Measurements from ENCODE around the gene TMEM38B. TPM values are rescaled to one million over a fixed set of nuclear protein-coding genes. Genes with fewer than 3 reads are reported as not detected.

The TMEM38B gene
- total RNA-seq, 1 donor, result 17.7 TPM

- no peak overlapping the region for H3K4me3 ChIP-seq (ENCODE audit: low read depth, low read length)
- no peak for DNase-seq (ENCODE audit: low read depth)
- no peak for TF ChIP-seq CTCF (IDR thresholded peaks at IDR 0.05; ENCODE audit: insufficient read depth, low read length)
Observed at GRCh38 chr9:105672711-105673234, 21.6 kb upstream of the TMEM38B start.

GRCh38 chr9:105673850-105674387 is 20.4 kb upstream of the TMEM38B start:
- DNase-seq (ENCODE audit: low read depth), result no peak
- no peak overlapping the region for H3K4me3 ChIP-seq (ENCODE audit: low read depth, low read length)
- TF ChIP-seq CTCF (IDR thresholded peaks at IDR 0.05; ENCODE audit: insufficient read depth, low read length), result no peak

- TF ChIP-seq CTCF (IDR thresholded peaks at IDR 0.05; ENCODE audit: insufficient read depth, low read length), result no peak
- DNase-seq (ENCODE audit: low read depth), result no peak
Observed at GRCh38 chr9:105676351-105676923, 17.9 kb upstream of the TMEM38B start.

GRCh38 chr9:105678163-105678562 is 16.2 kb upstream of the TMEM38B start:
- DNase-seq (ENCODE audit: low read depth), result no peak
- no peak overlapping the region for H3K4me3 ChIP-seq (ENCODE audit: low read depth, low read length)
- TF ChIP-seq CTCF (IDR thresholded peaks at IDR 0.05; ENCODE audit: insufficient read depth, low read length), result no peak

More at GRCh38 chr9:105676351-105676923, 17.9 kb upstream of the TMEM38B start:
- H3K4me3 ChIP-seq (ENCODE audit: low read depth, low read length), result no peak overlapping the region

GRCh38 chr9:105678781-105679180 is 15.6 kb upstream of the TMEM38B start:
- DNase-seq (ENCODE audit: low read depth), result no peak
- TF ChIP-seq CTCF (IDR thresholded peaks at IDR 0.05; ENCODE audit: insufficient read depth, low read length), result no peak
- H3K4me3 ChIP-seq (ENCODE audit: low read depth, low read length), result no peak overlapping the region

GRCh38 chr9:105679257-105680022 is 14.9 kb upstream of the TMEM38B start:
- no peak for TF ChIP-seq CTCF (IDR thresholded peaks at IDR 0.05; ENCODE audit: insufficient read depth, low read length)
- no peak for DNase-seq (ENCODE audit: low read depth)
- no peak overlapping the region for H3K4me3 ChIP-seq (ENCODE audit: low read depth, low read length)

Data from fibroblast of the aortic adventitia (primary cell).